Activated CD4-positive, alpha-beta T cell treated with anti-CD3 and anti-CD28 coated beads for 48 hours (primary cell): ENCODE measurements around the gene TMEM60.
"Not testable (repeated sequence)": the region's sequence is repeated elsewhere in the genome, so short reads cannot be mapped to it uniquely, and the experiment has no call there.

Source experiments
- DNase-seq: peaks from one replicate; pipeline ENCODE4 v3.0.0-alpha.2; 2020

The TMEM60 gene

GRCh38 chr7:77808517-77808916, 10.3 kb upstream of the TMEM60 start:
- no peak for DNase-seq

DNA sequence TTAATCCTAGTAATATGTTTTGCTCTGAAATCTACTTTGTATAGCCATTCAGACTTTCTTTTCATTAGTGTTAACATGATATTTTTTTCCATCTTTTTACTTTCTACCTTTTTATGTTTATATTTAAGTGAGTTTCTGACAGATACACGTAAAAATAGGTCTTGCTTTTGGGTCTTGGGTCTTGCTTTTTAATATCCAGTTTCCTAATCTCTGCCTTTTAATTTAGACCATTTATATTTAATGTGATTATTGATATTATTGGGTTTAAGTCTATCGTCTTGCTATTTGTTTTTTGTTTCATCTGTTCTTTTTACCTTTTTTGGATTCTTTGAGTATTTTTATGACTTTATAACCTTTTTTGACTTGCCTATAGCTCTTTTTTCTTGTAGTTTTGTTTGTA, 8.2 kb upstream of the TMEM60 start:
- no peak for DNase-seq

- DNase-seq, result no peak
These were observed 4.5 kb upstream of the TMEM60 start for GRCh38 chr7:77802557-77803405.

- no peak for DNase-seq
These were observed 2.5 kb upstream of the TMEM60 start for GRCh38 chr7:77800730-77801129.

- peak; percentile 17 for DNase-seq
These were observed 1.9 kb upstream of the TMEM60 start for GRCh38 chr7:77800158-77800557.

DNA sequence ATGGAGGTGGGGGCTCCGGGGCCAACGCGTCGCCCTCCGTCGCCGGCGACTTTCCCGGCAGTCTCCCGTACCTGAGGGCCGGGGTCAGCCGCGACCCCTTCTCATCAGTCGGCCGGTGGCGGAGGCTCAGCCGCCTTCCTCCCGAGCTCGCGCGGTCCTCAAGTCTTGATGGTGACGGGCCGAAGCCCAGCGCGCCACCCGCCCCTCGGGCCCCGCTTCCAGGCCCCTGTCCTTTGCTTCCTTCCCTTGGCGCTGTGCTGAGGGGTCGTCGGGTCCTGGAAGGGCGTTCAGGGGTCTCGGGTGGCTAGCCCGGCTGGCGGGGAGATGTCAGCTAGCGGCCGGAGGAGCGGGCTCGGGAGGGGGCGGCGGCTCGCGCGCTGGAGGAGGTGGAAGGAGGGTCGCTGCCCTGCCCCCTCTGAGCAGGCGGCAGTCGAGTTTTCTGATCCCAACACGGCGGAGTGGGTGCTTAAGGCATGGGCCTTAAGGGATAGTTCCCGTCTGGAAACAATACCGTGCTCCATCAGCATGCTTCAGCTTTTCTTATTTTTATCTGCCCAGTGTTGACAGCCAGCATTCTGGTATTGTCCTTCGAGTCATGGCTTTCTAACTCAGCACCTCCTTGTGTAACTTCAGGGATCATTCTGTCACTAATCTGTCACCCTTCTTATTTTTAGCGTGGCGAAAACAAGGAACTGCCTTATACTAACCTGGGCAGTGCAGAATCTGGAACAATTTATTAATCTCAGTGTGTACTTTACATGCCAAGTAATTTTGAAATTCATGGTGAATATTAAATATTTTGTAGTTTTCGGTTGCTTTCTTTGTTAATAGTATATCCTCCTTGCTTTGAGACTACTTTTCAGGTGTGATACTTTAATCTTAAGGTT, 1.1 kb upstream of the TMEM60 start:
- peak; percentile 29 for DNase-seq

DNA sequence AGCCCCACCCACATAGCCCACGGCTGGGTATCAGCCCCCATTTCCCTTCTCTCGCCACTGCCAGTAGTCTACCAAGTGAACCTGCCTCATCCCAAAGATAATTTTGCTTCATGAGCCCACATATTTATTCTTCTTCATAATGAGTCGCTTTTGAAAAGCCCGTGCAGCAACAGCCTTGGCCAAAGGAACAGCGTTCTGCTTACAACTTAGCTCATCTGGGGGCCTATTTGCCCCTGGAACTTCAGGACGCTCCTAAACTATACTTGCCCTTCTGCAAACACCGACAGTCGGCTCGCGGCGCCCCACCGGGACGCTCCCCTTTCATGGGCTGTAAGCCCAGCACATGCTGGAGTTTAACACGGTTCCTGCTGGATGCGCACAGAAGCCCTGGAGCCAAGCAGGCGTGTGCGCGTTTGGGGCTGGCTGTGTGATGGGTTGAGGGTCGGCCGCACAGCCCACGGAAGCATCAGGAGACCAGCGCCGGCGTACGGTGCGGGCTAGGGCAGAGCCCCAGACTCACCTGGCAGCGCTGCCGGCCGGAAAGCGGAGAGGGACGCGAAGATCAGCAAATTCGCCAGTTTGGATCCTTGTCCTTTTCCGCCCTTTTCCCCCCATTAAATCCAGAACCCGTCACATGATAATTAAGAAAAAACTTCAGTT, 370 bp downstream of the TMEM60 start:
- DNase-seq, result no peak

- no peak for DNase-seq
These were observed 1.3 kb downstream of the TMEM60 start for GRCh38 chr7:77796960-77797359.

DNA sequence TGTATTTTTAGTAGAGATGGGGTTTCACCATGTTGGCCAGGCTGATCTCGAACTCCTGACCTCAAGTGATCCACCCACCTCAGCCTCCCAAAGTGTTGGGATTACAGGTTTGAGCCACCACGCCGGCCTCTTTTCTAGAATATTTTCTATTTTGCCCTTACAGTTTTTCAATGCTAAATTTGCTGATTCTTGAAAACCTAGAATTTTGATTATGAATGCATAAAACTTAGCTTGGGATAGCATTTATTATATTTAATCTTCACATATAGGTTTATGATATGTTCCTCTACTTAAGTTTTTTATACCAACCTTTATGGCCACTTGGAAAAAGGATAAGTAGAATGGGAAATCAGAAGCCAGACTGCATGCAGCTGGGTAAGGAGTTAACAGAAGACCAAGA, 2.1 kb downstream of the TMEM60 start:
- no peak for DNase-seq

- DNase-seq, result no peak
These were observed 4.2 kb downstream of the TMEM60 start for GRCh38 chr7:77794000-77794399.

GRCh38 chr7:77791956-77792355, 6.3 kb downstream of the TMEM60 start:
- no peak for DNase-seq

DNA sequence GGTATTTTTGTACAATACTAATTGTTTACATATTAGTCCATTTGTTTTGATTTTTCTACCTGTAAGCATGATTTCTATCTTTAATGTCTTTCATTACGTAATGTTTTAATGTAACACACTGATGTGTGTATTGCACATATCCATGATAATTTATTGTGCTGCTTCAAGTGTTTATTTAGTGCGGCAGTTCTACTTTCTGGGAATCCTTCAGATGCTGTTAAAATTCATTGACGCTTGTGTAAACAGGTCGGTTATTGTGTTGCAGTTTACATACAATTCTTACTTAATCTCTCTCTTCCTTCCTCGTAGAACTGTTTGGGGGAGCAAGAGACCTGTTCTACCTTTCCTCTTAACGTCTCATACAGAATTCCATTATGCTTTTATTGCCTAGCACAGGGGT, 6.9 kb downstream of the TMEM60 start:
- DNase-seq, result no peak

- no peak for DNase-seq
These were observed 9.8 kb downstream of the TMEM60 start for GRCh38 chr7:77788327-77788902.

GRCh38 chr7:77786741-77787140, 11.5 kb downstream of the TMEM60 start:
- no peak for DNase-seq

GRCh38 chr7:77786018-77786417, 12.2 kb downstream of the TMEM60 start:
- no peak for DNase-seq

- not testable (repeated sequence) for DNase-seq
These were observed 13.8 kb downstream of the TMEM60 start for GRCh38 chr7:77784426-77784825.

- no peak for DNase-seq
These were observed 14.7 kb downstream of the TMEM60 start for GRCh38 chr7:77783545-77783944.

DNA sequence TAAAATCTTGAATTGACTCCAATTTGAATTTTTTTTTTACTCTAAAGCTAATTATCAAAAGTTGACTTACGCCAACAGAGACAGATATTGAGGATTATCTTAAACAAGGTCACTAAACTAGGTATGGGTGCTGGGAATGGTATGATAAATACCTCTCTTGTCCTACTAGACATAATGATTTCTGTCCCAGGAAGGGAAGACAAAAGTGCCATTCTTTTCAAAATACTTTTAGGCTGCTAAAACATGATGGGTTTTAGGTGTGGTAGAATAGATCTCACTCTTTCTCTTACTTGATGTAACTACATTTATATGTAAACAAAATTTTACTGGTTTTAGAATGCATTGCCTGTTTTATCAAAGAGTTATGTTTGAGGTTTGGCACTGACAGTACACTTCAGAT, 15.1 kb downstream of the TMEM60 start:
- no peak for DNase-seq

DNA sequence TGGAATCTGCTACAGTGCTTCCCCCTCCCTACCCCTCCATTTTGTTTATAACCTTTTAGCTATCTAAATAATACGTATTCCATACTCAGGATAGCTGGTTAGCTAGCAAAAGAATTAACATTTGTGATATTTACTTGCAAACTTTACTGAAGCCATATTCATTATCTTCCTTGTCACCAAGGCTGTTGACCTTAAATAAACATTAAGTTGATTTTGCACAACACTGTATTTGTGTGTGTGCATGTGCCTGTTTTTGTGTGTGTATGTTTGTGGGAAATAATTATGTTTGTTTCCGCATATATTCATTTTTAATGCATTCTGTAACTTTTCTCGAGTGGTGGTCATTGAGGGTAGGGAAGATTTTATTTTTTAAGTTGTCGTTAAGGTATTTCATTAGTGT, 15.9 kb downstream of the TMEM60 start:
- no peak for DNase-seq

- no peak for DNase-seq
These were observed 19.7 kb downstream of the TMEM60 start for GRCh38 chr7:77778535-77778934.

- DNase-seq, result no peak
These were observed 26.3 kb downstream of the TMEM60 start for GRCh38 chr7:77771901-77772300.

DNA sequence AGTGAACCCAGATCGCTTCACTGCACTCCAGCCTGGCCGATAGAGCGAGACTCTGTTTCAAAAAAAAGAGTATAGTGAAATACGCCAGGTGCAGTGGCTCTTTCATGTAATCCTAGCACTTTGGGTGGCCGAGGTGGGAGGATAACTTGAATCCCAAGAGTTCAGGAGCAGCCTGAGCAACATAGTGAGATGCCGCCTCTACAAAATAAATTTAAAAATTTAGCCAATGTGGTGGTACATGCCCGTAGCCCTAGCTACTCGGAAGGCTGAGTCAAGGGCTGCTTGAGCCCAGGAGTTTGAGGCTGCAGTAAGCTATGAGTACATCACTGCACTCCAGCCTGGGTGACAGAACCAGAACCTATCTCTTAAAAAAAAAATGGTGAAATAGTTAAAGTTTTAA, 27.9 kb downstream of the TMEM60 start:
- DNase-seq, result no peak
